DMS153 treated with DMSO at 0.1 percent for 48 hours (cell line): Measurements from ENCODE around the gene C14orf119.

Source experiments
- DNase-seq: peaks from one replicate; lab custom pipeline; 2025; ENCODE audit not compliant: unreplicated experiment; lab: John Stamatoyannopoulos, UW

Gene C14orf119

GRCh38 chr14:23060536-23061260 lies 34.6 kb upstream of the C14orf119 start:
- no peak for DNase-seq

GRCh38 chr14:23062002-23062401 lies 33.3 kb upstream of the C14orf119 start:
- no peak for DNase-seq

GRCh38 chr14:23063601-23064000 lies 31.7 kb upstream of the C14orf119 start:
- DNase-seq = no peak

- no peak for DNase-seq
These were observed 28.9 kb upstream of the C14orf119 start for GRCh38 chr14:23066368-23066767.

- no peak for DNase-seq
These were observed 28.2 kb upstream of the C14orf119 start for GRCh38 chr14:23066855-23067744.

- DNase-seq = no peak
These were observed 27.2 kb upstream of the C14orf119 start for GRCh38 chr14:23067847-23068788.

GRCh38 chr14:23068789-23069412 lies 26.4 kb upstream of the C14orf119 start:
- no peak for DNase-seq

GRCh38 chr14:23069413-23069806 lies 25.9 kb upstream of the C14orf119 start:
- DNase-seq = no peak

- no peak for DNase-seq
These were observed 24.8 kb upstream of the C14orf119 start for GRCh38 chr14:23070262-23071129.

GRCh38 chr14:23071244-23071920 lies 23.9 kb upstream of the C14orf119 start:
- no peak for DNase-seq

- DNase-seq = no peak
These were observed 23.3 kb upstream of the C14orf119 start for GRCh38 chr14:23071921-23072539.

- no peak for DNase-seq
These were observed 20.4 kb upstream of the C14orf119 start for GRCh38 chr14:23074906-23075305.

- no peak for DNase-seq
These were observed 18.4 kb upstream of the C14orf119 start for GRCh38 chr14:23076785-23077408.

GRCh38 chr14:23077962-23078361 lies 17.3 kb upstream of the C14orf119 start:
- DNase-seq = no peak

- no peak for DNase-seq
These were observed 16.6 kb upstream of the C14orf119 start for GRCh38 chr14:23078692-23079116.

GRCh38 chr14:23079716-23080115 lies 15.6 kb upstream of the C14orf119 start:
- DNase-seq = no peak

- no peak for DNase-seq
These were observed 14.8 kb upstream of the C14orf119 start for GRCh38 chr14:23080474-23080873.

- no peak for DNase-seq
These were observed 9.8 kb upstream of the C14orf119 start for GRCh38 chr14:23085458-23085857.
